Left ventricle myocardium inferior (tissue), 1 donor: ENCODE data around the gene NGLY1. TPM values are rescaled to one million over a fixed set of nuclear protein-coding genes. Genes with fewer than 3 reads are reported as not detected.

ENCODE experiments used
- DNase-seq: peaks from one replicate; pipeline ENCODE4 v3.0.0-alpha.2; 2020
- H3K27ac ChIP-seq: fragments of 200-600 bp; replicated peaks from 2 replicates; pipeline ENCODE4 v1.8.0; 2021
- H3K27me3 ChIP-seq: fragments of 200-600 bp; 2 replicates; pipeline ENCODE4 v1.8.0; 2021; ENCODE audit warnings: low read depth
- H3K36me3 ChIP-seq: fragments of 200-600 bp; 2 replicates; pipeline ENCODE4 v1.8.0; 2021
- H3K4me1 ChIP-seq: fragments of 200-600 bp; 2 replicates; pipeline ENCODE4 v1.8.0; 2021
- H3K4me3 ChIP-seq: fragments of 200-600 bp; 2 replicates; pipeline ENCODE4 v1.8.0; 2021; ENCODE audit warnings: mild to moderate bottlenecking, moderate library complexity
- H3K9me3 ChIP-seq: fragments of 200-600 bp; replicated peaks from 2 replicates; pipeline ENCODE4 v1.8.0; 2021
- CTCF ChIP-seq: fragments of 200-600 bp; IDR thresholded peaks from 2 replicates; pipeline ENCODE4 v1.8.0; 2021; ENCODE audit warnings: antibody characterized with exemption, mild to moderate bottlenecking, borderline replicate concordance
- intact Hi-C: fragments of 100-400 bp; cut with micrococcal nuclease; formaldehyde crosslinking; loops from one replicate; pipeline ENCODE4 v1.11.0; 2022
- total RNA-seq: library from RNA; stranded (reverse); fragmentation: NEBNext Ultra II Directional; extraction: Animal tissue kit (Norgen Biotek cat#: 25700); gene quantifications from one replicate; pipeline ENCODE4 v1.2.1, GENCODE V29; 2021
- donor health status: DM: no; HTN: yes; CAD: no; lungs with severe emphysema.

Gene NGLY1
- total RNA-seq, 1 donor from 2014 or later = 27.7 TPM

GRCh38 chr3:25789596-25790556, 6.6 kb upstream of the NGLY1 start, which contains the start of gene OXSM:
Gene OXSM, plus strand, starts transcription at chr3:25790090. Its CDS starts 931 bp downstream, at chr3:25791021.
- Histone ChIP-seq H3K4me3 (peak within 1 kb of the TSS; percentile 70), H3K27ac (peak within 1 kb of the TSS; percentile 86), H3K27me3 (no peaks in the 10 kb centered on the region), H3K36me3 (peaks cover 11% of the 10 kb centered on the region), H3K9me3 (no peaks in the 10 kb centered on the region), H3K4me1 (peaks cover 32% of the 10 kb centered on the region)
- intact Hi-C loops = no loop called here
- TF ChIP-seq CTCF = no peak
- DNase-seq = peak; percentile 92

GRCh38 chr3:25789209-25789595, 6.0 kb upstream of the NGLY1 start:
- no peak for TF ChIP-seq CTCF
- H3K36me3 ChIP-seq = peaks cover 6% of the 10 kb centered on the region
- no peak for DNase-seq
- peaks cover 34% of the 10 kb centered on the region for H3K4me1 ChIP-seq
- peak overlapping the region; percentile 70 for H3K4me3 ChIP-seq
- no peaks in the 10 kb centered on the region for H3K9me3 ChIP-seq
- peak overlapping the region; percentile 86 for H3K27ac ChIP-seq
- no peaks in the 10 kb centered on the region for H3K27me3 ChIP-seq
- intact Hi-C loops = no loop called here

- H3K27me3 ChIP-seq = no peaks in the 10 kb centered on the region
- no peaks in the 10 kb centered on the region for H3K9me3 ChIP-seq
- intact Hi-C loops = no loop called here
- peaks cover 46% of the 10 kb centered on the region for H3K4me1 ChIP-seq
- no peaks in the 10 kb centered on the region for H3K36me3 ChIP-seq
- no peak for DNase-seq
- H3K27ac ChIP-seq = no peak overlapping the region
- H3K4me3 ChIP-seq = peak overlapping the region; percentile 70
- no peak for TF ChIP-seq CTCF
These were observed 4.4 kb upstream of the NGLY1 start for GRCh38 chr3:25787689-25788088.

GRCh38 chr3:25785826-25786225, 2.6 kb upstream of the NGLY1 start:
- Histone ChIP-seq H3K36me3 (no peaks in the 10 kb centered on the region), H3K27me3 (no peaks in the 10 kb centered on the region), H3K4me3 (no peak overlapping the region), H3K27ac (no peak overlapping the region), H3K4me1 (peaks cover 47% of the 10 kb centered on the region), H3K9me3 (no peaks in the 10 kb centered on the region)
- TF ChIP-seq CTCF = no peak
- no peak for DNase-seq
- intact Hi-C loops = no loop called here

- Histone ChIP-seq H3K4me1 (peaks cover 43% of the 10 kb centered on the region), H3K9me3 (no peaks in the 10 kb centered on the region), H3K4me3 (no peak overlapping the region), H3K36me3 (no peaks in the 10 kb centered on the region), H3K27me3 (no peaks in the 10 kb centered on the region), H3K27ac (no peak overlapping the region)
- DNase-seq = no peak
- intact Hi-C loops = no loop called here
- no peak for TF ChIP-seq CTCF
These were observed 1.7 kb upstream of the NGLY1 start for GRCh38 chr3:25784971-25785370.
